Middle frontal gyrus (tissue), 1 donor: ENCODE measurements around the gene TRAT1.

Experiments
- DNase-seq: peaks from one replicate; pipeline ENCODE4 v3.0.0-alpha.2; 2015; ENCODE audit warnings: low spot score; ENCODE audit errors: extremely low spot score

Gene TRAT1

DNA sequence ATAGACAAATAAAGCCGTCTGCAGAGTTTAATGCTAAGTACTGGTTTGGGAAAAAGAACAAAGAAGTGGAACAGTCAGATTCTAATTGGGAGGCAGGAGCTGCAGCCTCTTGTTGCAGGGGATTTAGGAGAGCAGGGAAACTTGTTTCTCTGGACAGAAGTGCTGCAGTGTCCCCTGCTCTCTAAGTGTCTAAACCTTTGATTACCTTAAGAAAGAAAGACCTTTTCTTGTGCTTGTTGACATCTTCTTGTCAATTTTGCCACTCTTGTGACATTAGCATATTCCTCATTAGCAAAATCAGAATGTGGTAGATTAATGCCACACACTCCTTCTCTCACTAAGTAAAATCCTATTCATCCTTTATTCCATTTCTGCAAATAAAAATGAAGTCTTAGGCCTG, 38.8 kb downstream of the TRAT1 start:
- DNase-seq: no peak

DNA sequence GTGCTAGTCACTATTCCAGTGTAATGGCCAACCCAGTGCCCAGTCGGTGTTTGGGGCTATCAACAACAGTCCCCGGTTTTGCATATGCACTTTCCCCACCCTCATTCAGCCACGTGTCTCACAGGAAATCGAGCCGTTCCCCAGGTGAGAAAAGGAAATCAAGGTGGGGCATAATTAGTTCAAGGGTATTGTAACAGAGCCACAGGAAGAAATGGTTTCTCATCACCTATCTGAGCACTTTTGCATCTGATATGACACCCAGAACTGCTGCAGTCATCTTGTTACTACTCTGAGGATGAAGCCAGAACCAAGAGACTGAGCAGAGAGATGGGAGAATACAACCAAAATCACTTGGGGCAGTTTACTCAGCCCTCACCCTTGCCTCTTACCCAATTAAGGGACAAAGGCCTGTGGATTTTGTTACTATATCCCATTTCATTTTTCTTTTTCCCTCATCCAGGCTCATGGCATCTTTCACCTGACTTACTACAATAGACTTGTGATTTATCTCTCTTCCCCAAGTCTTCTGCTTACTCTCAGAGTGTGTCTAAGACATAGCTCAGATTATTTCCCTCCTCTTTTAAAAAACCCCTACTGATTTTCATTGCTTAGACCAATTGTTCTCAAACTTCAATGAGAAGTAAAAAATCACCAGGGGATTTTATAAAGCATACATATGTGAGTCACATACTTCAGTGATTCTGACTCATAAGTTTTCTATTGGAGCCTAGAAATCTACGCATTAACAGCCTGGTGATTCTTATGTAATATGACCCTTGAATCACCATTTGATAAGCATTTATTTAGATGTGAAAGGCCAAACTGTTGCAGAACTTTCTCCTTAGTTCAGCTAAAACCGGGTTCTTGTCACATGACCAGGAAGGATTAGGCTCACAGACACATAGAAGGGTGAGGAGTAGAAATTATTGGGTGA, 40.5 kb downstream of the TRAT1 start:
- no peak for DNase-seq

DNA sequence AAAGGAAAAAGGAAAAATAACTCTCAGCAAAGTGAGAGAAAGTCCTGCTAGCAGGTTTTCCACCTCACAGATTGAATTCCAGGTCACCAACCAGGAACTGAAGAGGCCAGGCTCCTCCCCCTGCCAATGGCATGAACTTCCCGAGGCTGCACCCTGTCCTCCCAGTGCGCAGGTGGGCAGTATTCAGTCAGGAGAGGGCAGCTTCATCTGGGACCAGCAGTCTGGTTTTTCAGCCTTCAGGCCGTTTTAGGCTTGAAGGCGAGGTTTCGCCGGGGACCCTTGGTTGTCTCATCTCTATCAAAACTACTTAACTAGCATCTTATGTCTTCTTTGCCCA, 41.2 kb downstream of the TRAT1 start:
- DNase-seq: no peak

DNA sequence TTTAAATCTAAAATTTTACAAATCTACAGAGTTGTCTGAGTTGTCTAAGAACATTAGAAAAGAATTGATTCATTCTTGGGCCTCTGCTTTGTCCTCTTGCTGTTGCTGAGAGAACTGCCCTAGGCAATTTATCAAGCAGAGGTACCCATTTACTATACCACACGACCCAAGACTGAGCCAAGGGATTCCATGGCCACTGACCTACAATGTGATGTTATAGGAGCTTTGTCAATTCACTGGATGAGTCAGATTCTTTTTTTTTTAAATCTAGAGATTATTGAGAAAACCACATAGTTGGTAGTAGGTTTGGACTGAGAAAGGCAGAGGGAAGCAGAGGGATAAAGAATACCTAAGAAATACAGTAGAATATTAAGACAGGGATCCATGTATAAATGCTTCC, 55.3 kb downstream of the TRAT1 start:
- DNase-seq: no peak

DNA sequence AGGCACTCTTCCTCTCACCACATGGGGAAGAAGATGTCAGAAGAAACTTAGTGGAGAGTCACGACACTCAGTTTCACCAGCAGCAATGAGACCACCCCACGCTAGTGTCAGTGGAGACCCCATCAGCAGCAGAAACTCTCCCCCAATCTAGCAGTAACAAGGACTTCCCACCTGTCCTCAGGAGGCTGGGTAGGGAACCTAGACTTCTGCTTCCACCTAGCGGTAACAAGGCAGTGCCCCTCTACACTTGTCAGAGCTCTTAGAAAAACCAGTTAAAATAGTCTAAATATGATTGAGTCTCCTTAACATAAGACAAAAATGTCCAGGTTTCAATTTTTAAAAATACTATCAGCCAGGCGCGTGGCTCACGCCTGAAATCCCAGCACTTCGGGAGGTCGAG, 57.3 kb downstream of the TRAT1 start:
- DNase-seq: no peak

DNA sequence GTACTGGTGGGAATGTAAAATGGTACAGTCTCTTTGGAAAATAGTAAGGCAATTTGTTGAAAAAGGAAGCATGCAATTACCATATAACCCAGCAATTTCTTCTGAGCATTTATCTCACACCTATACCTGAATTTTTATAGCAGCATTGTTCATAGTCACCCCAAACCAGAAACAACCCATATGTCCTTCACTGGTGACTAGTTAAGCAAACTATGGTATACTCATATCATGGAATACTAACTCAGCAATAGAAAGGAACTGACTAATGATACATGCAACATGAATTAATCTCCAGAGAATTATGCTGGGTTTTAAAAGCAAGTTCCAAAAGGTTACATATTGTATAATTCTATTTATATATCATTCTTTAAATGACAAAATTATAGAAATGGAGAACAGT, 60.2 kb downstream of the TRAT1 start:
- no peak for DNase-seq

DNA sequence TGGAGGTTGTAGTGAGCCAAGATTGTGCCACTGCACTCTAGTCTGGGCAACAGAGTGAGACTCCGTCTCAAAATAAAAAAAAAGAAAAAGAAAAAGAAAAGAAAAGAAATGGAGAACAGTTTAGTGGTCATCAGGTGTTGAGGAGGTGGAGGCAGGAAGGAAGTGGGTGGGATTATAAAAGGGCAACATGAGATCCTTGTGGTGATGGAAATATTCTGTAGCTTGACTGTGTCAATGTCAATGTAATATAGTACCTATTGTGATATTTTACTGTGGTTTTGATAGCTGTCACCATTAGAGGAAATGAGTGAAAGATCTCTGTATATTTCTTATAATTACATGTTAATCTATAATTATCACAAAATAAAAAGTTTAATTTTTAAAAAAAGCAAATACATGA, 60.8 kb downstream of the TRAT1 start:
- no peak for DNase-seq

DNA sequence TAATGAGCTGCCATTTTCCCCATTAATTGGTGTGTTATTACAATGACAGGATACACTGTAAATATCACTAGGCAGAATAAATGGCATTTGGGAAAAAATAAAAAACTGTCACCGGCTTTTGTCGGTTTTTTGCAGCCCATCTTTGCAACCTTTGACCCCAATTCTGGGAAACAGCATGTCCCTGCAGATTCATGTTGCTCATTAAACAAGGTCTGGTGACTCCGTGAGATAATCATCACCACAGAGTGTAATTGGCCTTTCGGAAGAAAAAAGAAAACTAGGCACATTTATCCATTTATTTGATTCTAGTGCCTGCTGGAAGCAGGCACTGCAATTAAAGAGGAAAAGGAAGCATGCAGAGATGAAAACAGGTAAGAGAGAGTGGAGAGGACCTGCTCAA, 64.5 kb downstream of the TRAT1 start:
- no peak for DNase-seq

DNA sequence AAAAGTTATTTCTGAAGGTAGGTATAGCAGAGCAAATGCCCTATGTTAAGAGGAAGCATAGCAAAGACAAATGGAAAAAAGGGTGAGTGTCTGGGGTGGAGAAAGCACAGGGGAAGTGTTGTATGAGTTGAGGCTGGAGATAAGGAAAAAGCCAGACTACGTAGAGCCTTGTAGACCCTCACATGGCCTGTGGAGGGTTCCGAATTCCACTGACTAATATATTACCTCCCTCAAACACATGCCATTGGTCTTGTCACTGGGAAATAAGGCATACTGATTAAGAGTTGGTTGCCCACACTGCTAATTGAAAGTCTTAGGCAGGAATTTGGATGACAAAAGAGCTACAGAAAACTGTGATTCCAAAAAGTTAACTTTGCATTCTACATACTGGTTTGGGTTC, 65.2 kb downstream of the TRAT1 start:
- DNase-seq: no peak

DNA sequence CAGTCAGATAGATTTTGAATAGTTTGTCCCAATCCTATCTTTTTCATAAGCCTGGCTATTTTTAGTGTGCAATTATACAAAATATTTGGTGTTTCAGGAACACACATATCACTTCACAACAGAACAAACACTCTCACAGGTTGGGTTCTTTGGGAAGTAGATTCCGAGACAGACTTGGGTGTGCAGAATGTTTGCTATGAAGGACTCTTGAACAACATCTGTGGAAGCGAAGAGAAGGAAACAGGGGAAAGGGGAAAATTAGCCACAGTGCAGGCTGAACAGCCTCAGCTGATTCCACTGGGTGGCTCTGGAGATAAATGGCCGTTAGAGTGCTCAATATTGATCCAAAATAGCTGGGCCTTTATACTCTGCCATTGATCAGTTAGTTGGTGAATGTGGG, 69.2 kb downstream of the TRAT1 start:
- no peak for DNase-seq

DNA sequence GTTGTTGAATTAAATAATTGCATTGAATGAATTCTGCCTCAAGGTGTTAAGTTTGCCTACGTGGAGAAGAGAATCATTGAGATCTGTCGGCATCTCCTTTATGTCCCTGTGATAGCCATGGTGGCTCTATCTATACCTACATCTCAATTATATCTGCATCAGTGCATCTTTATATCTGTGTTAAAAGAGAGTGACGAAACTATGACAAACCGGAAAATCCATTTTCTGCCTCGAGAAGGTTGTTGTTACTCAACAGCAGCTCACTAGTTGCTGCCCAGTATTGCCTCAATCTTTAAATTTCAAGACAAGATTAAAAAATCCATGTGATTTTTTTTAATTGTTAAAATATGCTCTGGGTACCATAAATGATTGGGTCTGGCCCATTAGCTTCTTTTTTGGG, 72.4 kb downstream of the TRAT1 start:
- DNase-seq: no peak

DNA sequence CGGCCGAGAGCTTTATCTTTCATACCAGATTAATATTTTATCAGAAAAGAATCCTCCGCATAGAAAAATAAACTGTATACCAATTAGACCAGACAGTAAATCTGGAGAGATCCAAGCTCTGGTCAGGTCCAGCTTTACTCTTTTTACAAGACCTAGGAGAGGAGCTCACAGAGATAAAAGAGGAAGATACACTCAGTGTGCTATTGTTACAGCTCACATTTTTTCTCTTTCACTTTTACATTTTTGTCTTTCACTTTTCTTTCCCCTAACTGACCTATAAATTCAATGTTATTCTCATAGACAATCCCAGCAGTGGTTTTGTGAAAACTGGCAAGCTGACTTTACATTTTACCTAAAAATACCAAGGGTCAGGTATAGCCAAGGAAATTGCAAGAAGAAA, 75.3 kb downstream of the TRAT1 start:
- DNase-seq: no peak

DNA sequence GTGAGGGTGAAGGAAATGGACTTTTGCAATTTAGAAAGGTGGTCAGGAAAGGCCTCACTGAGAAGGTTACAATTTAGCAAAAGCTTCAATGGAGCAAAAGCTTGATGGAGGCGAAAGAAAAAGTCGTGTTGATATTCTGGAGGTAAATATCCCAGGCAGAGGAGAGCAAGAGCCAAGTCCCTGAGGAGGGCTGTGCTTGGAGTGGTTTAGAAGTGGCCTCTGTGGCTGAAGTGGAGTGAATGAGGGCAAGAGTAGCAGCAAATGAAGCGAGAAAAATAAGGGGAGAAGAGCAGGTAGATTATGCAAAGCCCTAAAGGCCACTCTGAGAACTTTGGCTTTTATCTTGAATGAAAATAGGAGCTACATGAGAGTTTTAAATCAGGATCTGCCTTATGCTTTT, 76.9 kb downstream of the TRAT1 start:
- no peak for DNase-seq
